Uterus (tissue), 2 donors: Measurements from ENCODE around the gene LRP4.

ENCODE experiments used
- CTCF ChIP-seq, 4 experiments: fragments of 200-600 bp in 2 of 4; fragments of 450-650 bp in 2 of 4; sonication (generic) in 2 of 4; IDR thresholded peaks; one replicate each; pipeline ENCODE4 v1.5.1; 2016 to 2019; ENCODE audit warnings: antibody characterized with exemption in 4 of 4, mild to moderate bottlenecking in 2 of 4, moderate library complexity in 1 of 4
- POLR2A ChIP-seq, 2 donors: fragments of 450-650 bp; IDR thresholded peaks; one replicate each; pipeline ENCODE4 v1.6.1; 2016; ENCODE audit warnings: antibody characterized with exemption in 2 of 2, mild to moderate bottlenecking in 1 of 2, moderate library complexity in 1 of 2

GRCh38 chr11:46942172-46942571 is 23.8 kb upstream of the LRP4 start:
- TF ChIP-seq CTCF (IDR thresholded peaks at IDR 0.05) (no peak), POLR2A (IDR thresholded peaks at IDR 0.05) (no peak)
